LNCaP clone FGC (cell line): Measurements from ENCODE around the gene C12orf42.

ENCODE experiments used
- DNase-seq: peaks from one replicate; pipeline ENCODE4 v3.0.0-alpha.2; 2011; ENCODE audit warnings: low read depth
- H3K4me3 ChIP-seq: 2 replicates; pipeline ENCODE4 v1.5.1; 2011; ENCODE audit warnings: mild to moderate bottlenecking, low read depth, low read length, control low read depth
- CTCF ChIP-seq: IDR thresholded peaks from 2 replicates; pipeline ENCODE4 v1.5.1; 2012; ENCODE audit warnings: mild to moderate bottlenecking; ENCODE audit not compliant: control insufficient read depth, insufficient read depth; ENCODE audit errors: extremely low read depth

Gene C12orf42

GRCh38 chr12:103348935-103349334 is 146.8 kb downstream of the C12orf42 start:
- DNase-seq, result no peak
- H3K4me3 ChIP-seq, result no peak overlapping the region
- TF ChIP-seq CTCF, result no peak

- DNase-seq, result no peak
- TF ChIP-seq CTCF, result no peak
- no peak overlapping the region for H3K4me3 ChIP-seq
Measured at GRCh38 chr12:103336940-103337339, 158.8 kb downstream of the C12orf42 start.

- H3K4me3 ChIP-seq, result no peak overlapping the region
- no peak for DNase-seq
- no peak for TF ChIP-seq CTCF
Measured at GRCh38 chr12:103334466-103334865, 161.3 kb downstream of the C12orf42 start.

- no peak for TF ChIP-seq CTCF
Measured at GRCh38 chr12:103333676-103334075, 162.1 kb downstream of the C12orf42 start.

GRCh38 chr12:103331643-103332042 is 164.1 kb downstream of the C12orf42 start:
- TF ChIP-seq CTCF, result no peak
- no peak for DNase-seq
- H3K4me3 ChIP-seq, result no peak overlapping the region

More at GRCh38 chr12:103333676-103334075, 162.1 kb downstream of the C12orf42 start:
- H3K4me3 ChIP-seq, result no peak overlapping the region
- no peak for DNase-seq

GRCh38 chr12:103330672-103331071 is 165.1 kb downstream of the C12orf42 start:
- TF ChIP-seq CTCF, result no peak
- no peak for DNase-seq
- H3K4me3 ChIP-seq, result no peak overlapping the region

GRCh38 chr12:103327676-103328075 is 168.1 kb downstream of the C12orf42 start:
- no peak for TF ChIP-seq CTCF
- no peak overlapping the region for H3K4me3 ChIP-seq
- no peak for DNase-seq
